ENCODE results near the gene LIF. TPM values are rescaled to one million over a fixed set of nuclear protein-coding genes. Genes with fewer than 3 reads are reported as not detected.

Gene LIF
- total and polyA plus RNA-seq, 2 donors (not counting 3 experiments of a cell fraction or from before 2014, with no cell fraction given) = 0.12 to 0.27 TPM

- no TSS peak for BruUV-seq (replicated peaks)
These were observed 38.1 kb upstream of the LIF start for GRCh38 chr22:30284666-30285065.

More at GRCh38 chr22:30284666-30285065, 38.1 kb upstream of the LIF start:
- Histone ChIP-seq H3K4me1 (ENCODE audit: control insufficient read depth, extremely low read depth, insufficient read depth, low read length) (peaks cover 9% of the 10 kb centered on the region), H4K20me1 (replicated peaks; ENCODE audit: control insufficient read depth, extremely low read depth, insufficient read depth, low read length) (no peaks in the 10 kb centered on the region), H3K9me1 (replicated peaks; ENCODE audit: control insufficient read depth, extremely low read depth, insufficient read depth, low read length) (no peaks in the 10 kb centered on the region), H3K27me3 (ENCODE audit: control insufficient read depth in 2 of 2, insufficient read depth in 2 of 2, low read length in 2 of 2) (no peaks in the 10 kb centered on the region), H3K9ac (replicated peaks; ENCODE audit: extremely low read depth, insufficient read depth, low read length) (no peak overlapping the region), H3K36me3 (ENCODE audit: control insufficient read depth in 2 of 2, extremely low read depth in 1 of 2, insufficient read depth in 2 of 2, low read length in 2 of 2) (peaks cover 0 to 5% of the 10 kb centered on the region in 2 experiments), H3K9me3 (replicated peaks; ENCODE audit: control insufficient read depth, insufficient read depth, low read length) (no peaks in the 10 kb centered on the region), H3K27ac (ENCODE audit: insufficient read depth, low read depth, low read length) (no peak overlapping the region), H3K4me3 (replicated peaks in 1 of 3; ENCODE audit: insufficient read depth in 1 of 3, low read depth in 1 of 3, low read length in 3 of 3) (no peak overlapping the region), H2AFZ (ENCODE audit: low read depth, low read length) (no peak overlapping the region), H3K4me2 (ENCODE audit: insufficient read depth, low read length) (no peak overlapping the region), H3K79me2 (ENCODE audit: control insufficient read depth, insufficient read depth, low read length) (no peaks in the 10 kb centered on the region)
- no peak for TF ChIP-seq MAX (IDR thresholded peaks at IDR 0.05; ENCODE audit: insufficient read depth, insufficient read length)
- TF ChIP-seq FOS (IDR thresholded peaks at IDR 0.05; ENCODE audit: borderline replicate concordance, insufficient read depth, low read length) = no peak
- no peak for TF ChIP-seq POLR2A (IDR thresholded peaks at IDR 0.05; ENCODE audit: low read depth, low read length)
- no peak for TF ChIP-seq CTCF (IDR thresholded peaks at IDR 0.05; ENCODE audit: extremely low read depth in 1 of 2, insufficient read depth in 1 of 2, low read depth in 1 of 2, low read length in 2 of 2)
- no peak for TF ChIP-seq GATA2 (IDR thresholded peaks at IDR 0.05; ENCODE audit: insufficient read depth, insufficient read length, low read depth, low read length)
- no peak for TF ChIP-seq EZH2 (IDR thresholded peaks at IDR 0.05; ENCODE audit: borderline replicate concordance, low read depth, low read length, severe bottlenecking)
- no peak for TF ChIP-seq MYC (IDR thresholded peaks at IDR 0.05; ENCODE audit: low read depth, low read length)
- no peak for TF ChIP-seq POLR2AphosphoS5 (IDR thresholded peaks at IDR 0.05; ENCODE audit: insufficient read depth, low read depth, low read length)
- no peak for TF ChIP-seq JUN (IDR thresholded peaks at IDR 0.05; ENCODE audit: borderline replicate concordance, insufficient read depth, insufficient read length, low read depth)
- no peak for FAIRE-seq
- intact Hi-C loops (cut with micrococcal nuclease) = no loop called here
- DNase-seq (ENCODE audit: low read depth, low spot score) = no peak
- dilution Hi-C loops (cut with MboI; ENCODE audit: extremely low pct_ligation_motif_present, low sequenced_read_pairs) = no loop called here
- POLR2A ChIA-PET = no interaction called here
- CTCF ChIA-PET = interaction anchor here (0.9 to 2.3 kb wide), 3 partner anchors 29 to 103 kb away, joined by 4 to 16 read pairs (median 5); partner anchors contain the start of gene RNF215
